ENCODE data around the gene HS3ST3A1.

HS3ST3A1 gene

GRCh38 chr17:13485327-13485726 is 116.4 kb downstream of the HS3ST3A1 start:
- FAIRE-seq = no peak

- no peak for FAIRE-seq
Observed at GRCh38 chr17:13484020-13484419, 117.7 kb downstream of the HS3ST3A1 start.

GRCh38 chr17:13480877-13481276 is 120.9 kb downstream of the HS3ST3A1 start:
- FAIRE-seq = no peak

- FAIRE-seq = no peak
Observed at GRCh38 chr17:13478326-13478830, 123.4 kb downstream of the HS3ST3A1 start.

- FAIRE-seq = no peak
Observed at GRCh38 chr17:13477180-13477611, 124.5 kb downstream of the HS3ST3A1 start.

- no peak for FAIRE-seq
Observed at GRCh38 chr17:13476720-13477119, 125.0 kb downstream of the HS3ST3A1 start.

GRCh38 chr17:13475574-13476223 is 126.0 kb downstream of the HS3ST3A1 start:
- no peak for FAIRE-seq

GRCh38 chr17:13474073-13474800 is 127.5 kb downstream of the HS3ST3A1 start:
- FAIRE-seq = no peak

GRCh38 chr17:13465678-13466077 is 136.1 kb downstream of the HS3ST3A1 start:
- no peak for FAIRE-seq

GRCh38 chr17:13462673-13463124 is 139.0 kb downstream of the HS3ST3A1 start:
- FAIRE-seq = no peak

- FAIRE-seq = no peak
Observed at GRCh38 chr17:13462146-13462545, 139.6 kb downstream of the HS3ST3A1 start.

GRCh38 chr17:13460261-13461000 is 141.3 kb downstream of the HS3ST3A1 start:
- FAIRE-seq = no peak

GRCh38 chr17:13457783-13458182 is 143.9 kb downstream of the HS3ST3A1 start:
- no peak for FAIRE-seq
